SK-N-SH (cell line): ENCODE results near the gene SIPA1L2.
"Not testable (repeated sequence)": the region's sequence is repeated elsewhere in the genome, so short reads cannot be mapped to it uniquely, and the experiment has no call there.

ENCODE experiments used
- CTCF ChIP-seq: fragments of 200-600 bp; sonication (generic); IDR thresholded peaks from 2 replicates; pipeline ENCODE4 v1.6.1; 2017; ENCODE audit warnings: antibody characterized with exemption, mild to moderate bottlenecking, moderate library complexity
- EP300 ChIP-seq, 2 experiments: IDR thresholded peaks; 2 replicates each; pipeline versions ENCODE4 v1.4.0 to v1.6.1; 2012; ENCODE audit warnings: borderline replicate concordance in 1 of 2, low read depth in 1 of 2, low read length in 1 of 2
- EZH2phosphoT487 ChIP-seq: fragments of 200-600 bp; sonication (generic); IDR thresholded peaks from 2 replicates; pipeline ENCODE4 v1.6.1; 2017; ENCODE audit warnings: low read depth, mixed run types, mild to moderate bottlenecking, antibody characterized with exemption, moderate library complexity, borderline replicate concordance
- JUND ChIP-seq: IDR thresholded peaks from 2 replicates; pipeline ENCODE4 v1.4.0; 2012
- POLR2AphosphoS5 ChIP-seq: IDR thresholded peaks from 2 replicates; pipeline ENCODE4 v1.6.1; 2012; ENCODE audit warnings: low read depth, low read length
- RAD21 ChIP-seq: IDR thresholded peaks from 2 replicates; pipeline ENCODE4 v1.6.1; 2012; ENCODE audit warnings: mild to moderate bottlenecking, low read length
- SMC3 ChIP-seq: IDR thresholded peaks from 2 replicates; pipeline ENCODE4 v1.6.1; 2012; ENCODE audit warnings: low read depth, low read length, improper control_type of control experiment
- TAF1 ChIP-seq: IDR thresholded peaks from 2 replicates; pipeline ENCODE4 v1.6.1; 2012; ENCODE audit warnings: low read depth, mild to moderate bottlenecking, low read length, moderate library complexity, borderline replicate concordance

DNA sequence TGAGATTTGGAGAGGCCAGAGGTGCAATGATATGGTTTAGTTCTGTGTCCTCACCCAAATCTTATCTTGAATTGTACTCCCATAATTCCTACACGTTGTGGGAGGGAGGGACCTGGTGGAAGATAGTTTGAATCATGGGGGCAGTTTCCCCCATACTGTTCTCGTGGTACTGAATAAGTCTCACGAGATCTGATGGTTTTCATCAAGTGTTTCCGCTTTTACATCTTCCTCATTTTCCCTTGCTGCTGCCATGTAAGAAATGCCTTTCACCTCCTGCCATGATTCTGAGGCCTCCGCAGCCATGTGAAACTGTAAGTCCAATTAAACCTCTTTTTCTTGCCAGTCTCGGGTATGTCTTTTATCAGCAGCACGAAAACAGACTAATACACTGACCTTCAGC, 17.1 kb downstream of the SIPA1L2 start:
- not testable (repeated sequence) for TF ChIP-seq JUND; RAD21; TAF1; CTCF; SMC3; POLR2AphosphoS5; EZH2phosphoT487; EP300 (IDR thresholded peaks at IDR 0.05; ENCODE audit: borderline replicate concordance in 1 of 2, low read depth in 1 of 2, low read length in 1 of 2)
